GM03348 (cell line): ENCODE data around the gene S100A6.
"Not testable (repeated sequence)": the region's sequence is repeated elsewhere in the genome, so short reads cannot be mapped to it uniquely, and the experiment has no call there.

Source experiments
- DNase-seq: peaks from one replicate; pipeline ENCODE4 v3.0.0; 2012; ENCODE audit warnings: low spot score

Gene S100A6

DNA sequence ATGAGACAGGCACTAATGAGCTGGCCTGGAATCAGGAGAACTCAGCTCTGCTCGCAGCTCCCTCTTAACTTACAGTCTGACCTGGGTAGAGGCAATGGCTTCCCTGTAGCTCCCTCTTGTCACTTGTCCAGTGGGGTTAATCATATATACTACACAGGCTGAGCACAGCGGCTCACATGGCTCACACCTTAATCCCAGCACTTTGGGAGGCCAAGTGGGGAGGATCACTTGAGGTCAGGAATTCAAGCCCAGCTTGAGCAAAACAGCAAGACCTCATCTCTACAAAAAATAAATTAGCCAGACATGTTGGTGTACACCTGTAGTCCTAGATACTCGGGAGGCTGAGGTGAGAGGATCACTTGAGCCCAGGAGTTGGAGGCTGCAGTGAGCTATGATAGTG lies 4.2 kb downstream of the S100A6 start:
- DNase-seq = no peak

DNA sequence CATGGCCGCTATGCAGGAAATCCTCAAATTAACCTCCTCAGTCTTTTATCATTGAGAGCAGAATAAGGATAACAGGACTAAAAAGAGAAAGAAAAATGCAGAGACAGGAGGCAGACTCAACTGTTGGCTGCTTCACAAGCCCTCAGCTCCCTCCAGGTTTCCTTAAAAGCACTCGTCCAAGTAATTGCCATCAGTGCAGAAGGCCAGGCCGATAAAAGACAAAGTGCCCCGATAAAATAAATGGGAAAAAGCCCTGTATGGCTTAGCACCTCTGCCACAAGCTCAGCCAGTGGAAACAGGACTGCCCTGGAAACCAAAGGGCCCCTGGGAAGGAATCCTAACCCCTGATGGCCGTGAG lies 8.1 kb downstream of the S100A6 start:
- no peak for DNase-seq

DNA sequence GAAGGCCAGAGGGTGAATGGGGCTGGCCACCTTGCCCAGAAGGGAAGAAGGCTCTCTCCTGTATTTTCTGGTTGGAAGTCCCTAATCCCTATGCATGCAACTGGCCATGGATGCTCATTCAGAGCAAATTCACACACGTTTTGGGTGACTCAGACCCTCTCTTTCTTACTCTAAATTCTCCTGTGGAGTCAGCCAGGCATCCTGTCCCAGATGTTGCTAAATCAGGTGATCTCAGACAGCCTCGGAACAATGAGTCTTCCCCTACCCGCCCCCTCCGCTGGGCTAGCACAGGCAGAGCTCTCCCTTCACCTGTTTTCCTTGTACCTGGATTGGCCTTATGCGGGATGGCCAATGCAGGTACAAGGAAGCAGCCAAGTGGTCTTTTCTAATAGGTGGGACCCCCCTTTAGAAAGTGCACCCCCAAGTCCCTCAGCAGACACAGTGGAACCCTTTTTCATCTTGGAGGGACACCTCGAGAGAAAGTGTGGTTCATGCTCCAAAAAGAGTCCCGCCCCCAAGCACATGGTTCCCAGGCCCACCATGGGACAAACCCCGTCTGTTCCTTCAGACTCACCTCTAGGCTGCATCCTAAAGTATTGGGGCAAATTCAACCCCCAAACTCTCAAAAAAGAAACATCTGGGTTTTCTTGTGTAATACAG lies 8.6 kb downstream of the S100A6 start:
- DNase-seq = no peak

DNA sequence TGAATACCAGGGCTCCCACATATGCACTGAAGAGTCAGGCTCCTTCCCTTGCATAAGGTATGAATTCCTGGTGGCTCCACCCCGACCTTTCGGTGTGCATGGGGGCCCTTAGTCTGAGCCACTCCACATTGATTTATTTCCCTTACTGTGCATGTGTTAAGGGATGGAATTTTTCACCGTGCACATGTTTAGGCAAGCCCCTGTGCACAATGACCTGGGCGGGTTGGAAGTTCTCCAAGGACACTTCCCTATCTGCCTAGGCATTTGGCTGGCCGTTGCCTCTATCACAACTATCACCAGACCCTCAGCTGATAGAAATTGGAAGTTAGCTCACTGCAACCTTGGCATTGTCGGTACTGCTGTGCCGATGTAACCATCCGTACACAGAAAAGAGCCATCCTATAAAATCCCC lies 9.7 kb downstream of the S100A6 start:
- no peak for DNase-seq

DNA sequence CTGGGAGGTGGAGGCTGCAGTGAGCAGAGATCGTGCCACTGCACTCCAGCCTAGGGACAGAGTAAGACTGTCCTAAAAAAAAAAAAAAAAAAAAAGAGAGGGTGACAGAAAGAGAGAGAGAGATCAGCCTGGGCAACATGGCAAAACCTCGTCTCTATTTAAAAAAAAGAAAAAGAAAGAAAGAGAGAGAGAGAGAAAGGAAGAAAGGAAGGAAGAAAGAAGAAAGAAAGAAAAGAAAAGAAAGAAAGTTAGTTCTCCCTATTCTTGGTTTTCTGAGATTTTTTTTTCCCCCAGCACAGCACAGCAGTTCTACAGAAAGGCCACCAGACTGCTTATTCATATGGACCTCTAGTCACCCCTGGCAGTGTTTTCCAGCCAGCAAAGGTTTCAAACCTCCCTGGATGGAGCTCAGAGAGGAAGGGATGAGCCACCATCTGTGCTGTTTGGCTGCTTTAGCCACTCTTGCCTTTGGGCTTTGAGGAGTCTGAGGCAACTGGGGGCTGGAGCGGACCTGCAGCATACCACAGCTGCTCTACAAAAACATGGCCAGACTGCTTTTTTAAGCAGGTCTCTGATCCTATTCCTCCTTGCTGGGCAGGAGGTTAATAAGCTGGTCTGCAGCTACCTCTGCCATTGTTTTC lies 10.6 kb downstream of the S100A6 start:
- DNase-seq = peak; percentile 41

DNA sequence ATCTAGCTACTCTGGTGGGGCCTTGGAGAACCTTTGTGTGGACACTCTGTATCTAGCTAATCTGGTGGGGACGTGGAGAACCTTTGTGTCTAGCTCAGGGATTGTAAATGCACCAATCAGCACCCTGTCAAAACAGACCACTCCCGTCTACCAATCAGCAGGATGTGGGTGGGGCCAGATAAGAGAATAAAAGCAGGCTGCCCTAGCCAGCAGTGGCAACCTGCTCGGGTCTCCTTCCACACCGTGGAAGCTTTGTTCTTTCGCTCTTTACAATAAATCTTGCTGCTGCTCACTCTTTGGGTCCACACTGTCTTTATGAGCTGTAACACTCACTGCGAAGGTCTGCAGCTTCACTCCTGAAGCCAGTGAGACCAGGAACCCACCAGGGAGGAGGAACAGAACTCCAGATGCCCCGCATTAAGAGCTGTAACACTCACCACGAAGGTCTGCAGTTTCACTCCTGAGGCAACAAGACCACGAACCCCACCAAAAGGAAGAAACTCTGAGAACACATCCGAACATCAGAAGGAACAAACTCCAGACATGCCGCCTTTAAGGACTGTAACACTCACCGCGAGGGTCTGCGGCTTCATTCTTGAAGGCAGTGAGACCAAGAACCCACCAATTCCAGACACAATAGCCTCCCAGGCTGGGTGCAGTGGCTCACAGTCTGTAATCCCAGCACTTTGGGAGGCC lies 13.3 kb downstream of the S100A6 start:
- not testable (repeated sequence) for DNase-seq

DNA sequence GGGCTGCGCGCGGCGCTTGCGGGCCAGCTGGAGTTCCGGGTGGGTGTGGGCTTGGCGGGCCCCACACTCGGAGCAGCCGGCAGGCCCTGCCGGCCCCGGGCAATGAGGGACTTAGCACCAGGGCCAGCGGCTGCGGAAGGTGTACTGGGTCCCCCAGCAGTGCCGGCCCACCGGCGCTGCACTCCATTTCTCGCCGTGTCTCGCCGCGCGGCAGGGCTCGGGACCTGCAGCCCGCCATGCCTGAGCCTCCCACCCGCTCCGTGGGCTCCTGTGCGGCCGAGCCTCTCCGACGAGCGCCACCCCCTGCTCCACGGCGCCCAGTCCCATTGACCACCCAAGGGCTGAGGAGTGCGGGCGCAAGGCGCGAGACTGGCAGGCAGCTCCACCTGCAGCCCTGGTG lies 14.0 kb downstream of the S100A6 start:
- not testable (repeated sequence) for DNase-seq

DNA sequence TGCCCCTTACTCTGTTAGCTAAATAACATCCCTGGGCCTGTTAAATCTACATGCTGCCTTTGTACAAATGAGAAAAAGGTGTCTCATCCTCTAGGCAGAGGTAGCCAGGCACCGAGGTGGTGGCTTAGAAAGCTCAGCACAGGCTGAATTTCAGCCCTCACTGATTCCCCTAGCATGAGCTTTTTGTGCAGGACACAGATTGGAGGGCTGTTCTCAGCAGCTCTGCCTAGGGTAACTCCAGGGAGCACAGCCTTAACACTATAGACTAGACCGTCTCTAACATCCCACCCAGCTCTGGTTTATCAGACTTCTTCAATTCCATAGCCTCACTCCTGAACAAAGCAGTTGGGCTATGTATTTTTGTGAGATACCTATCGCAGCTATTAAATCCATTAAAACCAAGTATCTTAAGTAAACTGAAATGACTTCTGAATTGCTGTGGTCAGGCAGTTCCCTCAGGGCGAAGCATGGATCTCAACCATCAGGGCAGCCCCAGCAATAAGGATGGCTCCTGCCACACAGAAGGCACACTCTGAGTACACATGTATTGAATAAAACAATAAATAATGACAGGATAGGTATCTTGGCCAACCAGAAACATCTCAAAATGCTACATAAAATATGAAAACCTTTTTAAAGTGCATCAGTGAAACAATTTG lies 14.8 kb downstream of the S100A6 start:
- no peak for DNase-seq

DNA sequence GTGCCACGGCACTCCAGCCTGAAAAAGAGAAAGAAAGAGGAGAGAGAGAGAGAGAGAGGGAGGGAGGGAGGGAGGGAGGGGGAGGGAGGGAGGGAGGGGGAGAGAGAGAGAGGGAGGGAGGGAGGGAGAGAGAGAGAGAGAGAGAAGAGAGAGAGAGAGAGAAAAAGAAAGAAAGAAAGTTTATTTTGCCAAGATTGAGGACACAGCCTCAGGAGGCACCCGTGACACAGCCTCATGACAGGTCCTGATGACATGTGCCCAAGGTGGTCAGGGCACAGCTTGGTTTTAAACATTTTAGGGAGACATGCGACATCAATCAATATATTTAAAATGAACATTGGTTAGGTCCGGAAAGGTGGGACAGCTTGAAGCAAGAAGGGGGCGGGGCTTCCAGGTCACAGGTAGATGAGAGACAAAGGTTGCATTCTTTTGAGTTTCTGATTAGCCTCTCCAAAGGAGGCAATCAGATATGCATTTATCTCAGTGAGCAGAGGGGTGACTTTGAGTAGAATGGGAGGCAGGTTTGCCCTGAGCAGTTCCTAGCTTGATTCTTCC lies 15.6 kb downstream of the S100A6 start:
- DNase-seq = not testable (repeated sequence)

DNA sequence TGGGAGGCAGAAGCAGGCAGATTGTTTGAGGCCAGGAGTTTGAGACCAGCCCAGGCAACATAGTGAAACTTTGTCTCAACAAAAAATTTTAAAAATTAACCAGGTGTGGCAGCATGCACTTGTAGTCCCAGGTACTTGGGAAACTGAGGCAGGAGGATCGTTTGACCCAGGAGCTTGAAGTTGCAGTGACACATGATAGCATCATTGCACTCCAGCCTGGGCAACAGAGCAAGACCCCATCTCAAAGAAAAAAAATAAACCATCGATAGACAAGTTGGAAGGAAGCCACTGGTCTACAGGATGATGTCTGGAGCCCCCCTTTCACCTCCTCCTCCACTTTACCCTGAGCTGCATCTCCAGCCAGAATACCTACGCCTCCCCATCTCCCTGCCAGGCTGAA lies 16.5 kb downstream of the S100A6 start:
- no peak for DNase-seq

DNA sequence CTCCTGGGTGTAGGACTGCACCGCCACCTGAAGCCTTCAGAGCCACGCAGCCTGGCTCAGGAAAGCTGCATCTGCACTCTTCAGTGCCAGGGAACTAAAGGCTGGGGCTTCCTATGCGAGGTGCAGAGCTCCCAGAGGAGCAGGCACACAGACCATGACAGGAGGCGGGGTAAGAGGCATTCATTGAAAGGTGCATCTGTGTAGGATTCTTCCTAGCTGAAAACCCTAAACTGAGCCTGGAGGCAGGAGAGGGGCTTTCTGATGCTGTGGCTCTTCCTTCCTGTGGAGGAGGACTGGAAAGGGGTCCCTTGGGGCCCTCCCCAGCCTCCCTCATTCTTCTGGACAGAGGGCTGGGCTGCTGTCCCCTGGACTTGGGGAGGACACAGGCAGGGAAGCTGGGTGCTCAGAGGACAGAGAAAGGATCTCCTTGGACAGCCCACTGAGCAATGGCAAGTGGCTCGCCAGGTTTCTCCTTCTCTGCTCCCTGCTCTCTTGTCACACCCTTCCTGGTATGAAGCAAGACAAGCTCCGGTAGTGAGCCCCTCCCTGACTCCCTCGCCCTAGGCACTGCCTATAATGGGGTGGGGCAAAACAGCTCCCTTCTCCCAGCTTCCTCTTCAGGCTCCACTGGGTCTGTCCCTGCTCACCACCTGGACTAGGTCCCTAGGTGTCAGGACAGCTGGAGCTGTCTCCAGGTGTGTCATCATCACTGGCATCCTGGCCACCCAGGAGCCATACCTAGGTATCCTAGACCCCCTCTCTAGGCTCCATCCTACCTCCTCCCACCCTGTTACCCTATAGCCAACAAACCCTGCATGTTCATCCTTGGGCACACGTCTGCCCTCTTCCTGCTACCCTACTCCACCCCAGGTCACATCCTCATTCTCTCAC lies 20.0 kb downstream of the S100A6 start:
- DNase-seq = no peak

DNA sequence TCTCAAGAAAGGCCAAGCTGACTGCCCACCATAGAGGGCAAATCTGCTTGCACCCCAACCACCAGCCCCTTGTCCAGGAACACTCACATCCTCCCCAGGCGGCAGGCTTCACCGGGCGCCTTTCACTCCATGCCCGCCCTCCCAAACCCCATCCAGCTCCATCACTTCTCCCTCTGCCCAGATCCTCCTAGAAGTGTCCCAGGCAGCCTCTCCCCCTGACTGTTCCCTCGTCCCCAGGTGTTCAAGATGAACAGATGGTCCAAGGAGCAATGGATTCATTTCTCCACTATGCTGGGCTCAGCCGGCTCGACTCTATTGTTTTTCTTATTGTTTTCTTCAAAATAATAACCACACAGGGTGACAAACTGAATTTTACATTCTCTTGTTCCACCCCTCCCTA lies 22.1 kb downstream of the S100A6 start:
- no peak for DNase-seq

DNA sequence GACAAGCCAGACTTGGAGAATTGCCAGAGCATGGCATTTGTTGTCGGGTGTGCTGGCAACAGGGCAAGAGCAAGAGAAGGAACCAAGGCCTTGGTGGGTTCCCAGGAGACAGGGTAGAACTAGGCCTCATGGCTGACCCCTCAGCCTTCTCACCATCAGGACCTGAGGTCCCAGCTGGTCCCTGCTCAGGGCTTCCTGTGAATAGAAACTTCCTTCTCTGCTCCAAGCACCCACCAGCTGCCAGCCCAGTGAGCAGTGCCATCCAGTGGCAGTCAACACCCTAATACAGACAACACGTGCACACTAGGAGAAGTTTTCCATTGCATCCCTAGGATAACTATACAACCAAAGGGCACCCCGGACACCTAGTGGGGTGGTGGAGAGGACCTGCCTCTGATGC lies 22.8 kb downstream of the S100A6 start:
- DNase-seq = no peak

DNA sequence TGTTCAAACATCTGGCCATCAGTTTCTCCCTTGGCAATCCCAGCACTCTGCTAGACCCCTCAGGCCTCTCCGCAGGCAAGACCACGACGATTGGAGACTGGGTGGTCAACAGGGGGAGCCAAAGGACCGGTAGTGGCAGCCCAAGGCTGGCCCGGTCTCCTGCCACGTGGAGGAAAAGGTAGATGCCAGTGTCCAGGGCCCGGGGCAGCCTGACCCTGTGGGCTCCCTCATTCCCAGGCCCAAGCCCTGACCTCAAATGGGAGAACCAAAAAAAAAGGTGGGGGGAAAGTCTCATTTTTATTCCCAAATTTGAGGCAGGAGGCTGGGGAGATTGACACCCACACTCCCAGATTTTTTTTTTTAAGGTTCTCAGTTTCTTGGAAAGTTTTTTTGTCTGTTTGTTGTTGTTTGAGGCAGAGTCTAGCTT lies 24.8 kb downstream of the S100A6 start:
- peak; percentile 92 for DNase-seq

DNA sequence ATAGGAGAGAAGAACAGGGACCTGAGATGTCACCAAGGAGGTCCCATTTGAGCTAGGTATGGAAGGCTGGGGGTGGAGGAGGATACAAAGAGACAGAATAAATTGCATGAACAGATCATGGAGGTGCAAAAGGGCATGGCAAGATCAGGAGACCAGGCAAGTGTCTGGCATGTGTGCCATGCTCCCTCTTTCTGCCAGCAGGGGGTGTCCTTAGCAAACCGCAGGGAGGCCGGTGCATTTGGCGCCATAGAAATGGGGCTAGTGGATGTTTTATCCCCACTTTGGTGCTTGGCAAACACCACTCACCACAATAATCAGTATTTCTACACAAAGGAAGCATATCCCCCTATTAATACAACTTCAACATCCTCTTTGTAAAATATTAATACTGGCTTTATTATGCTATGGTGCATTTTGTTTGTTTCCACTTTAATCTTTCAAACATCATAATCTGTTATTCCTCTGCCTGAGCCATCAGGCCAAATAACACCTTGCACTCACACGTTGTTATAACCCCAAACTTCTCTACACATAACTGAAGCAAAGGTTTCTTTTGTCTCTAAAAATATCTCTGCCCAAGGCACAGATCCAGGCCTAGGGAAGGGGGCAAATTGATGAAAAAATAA lies 25.9 kb downstream of the S100A6 start:
- DNase-seq = peak; percentile 58

DNA sequence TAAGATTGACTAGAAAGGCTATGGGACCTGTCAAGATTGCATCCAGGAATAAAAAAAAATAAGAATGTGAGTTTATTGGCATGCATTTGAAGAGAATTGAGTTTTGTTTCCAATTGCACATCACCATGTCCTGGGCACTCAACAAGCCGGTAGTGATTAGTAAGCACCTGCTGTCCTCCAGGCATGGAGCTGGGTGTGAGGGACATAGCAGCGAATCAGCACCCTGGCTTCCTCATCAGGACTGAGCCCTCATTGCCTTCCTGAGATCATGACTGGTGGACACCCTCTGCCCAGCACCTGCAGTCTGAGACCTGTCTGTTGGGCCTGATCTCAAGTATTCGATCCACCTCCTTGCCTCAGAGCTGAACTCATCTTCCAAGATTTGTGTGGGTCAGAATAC lies 26.8 kb downstream of the S100A6 start:
- DNase-seq = no peak

DNA sequence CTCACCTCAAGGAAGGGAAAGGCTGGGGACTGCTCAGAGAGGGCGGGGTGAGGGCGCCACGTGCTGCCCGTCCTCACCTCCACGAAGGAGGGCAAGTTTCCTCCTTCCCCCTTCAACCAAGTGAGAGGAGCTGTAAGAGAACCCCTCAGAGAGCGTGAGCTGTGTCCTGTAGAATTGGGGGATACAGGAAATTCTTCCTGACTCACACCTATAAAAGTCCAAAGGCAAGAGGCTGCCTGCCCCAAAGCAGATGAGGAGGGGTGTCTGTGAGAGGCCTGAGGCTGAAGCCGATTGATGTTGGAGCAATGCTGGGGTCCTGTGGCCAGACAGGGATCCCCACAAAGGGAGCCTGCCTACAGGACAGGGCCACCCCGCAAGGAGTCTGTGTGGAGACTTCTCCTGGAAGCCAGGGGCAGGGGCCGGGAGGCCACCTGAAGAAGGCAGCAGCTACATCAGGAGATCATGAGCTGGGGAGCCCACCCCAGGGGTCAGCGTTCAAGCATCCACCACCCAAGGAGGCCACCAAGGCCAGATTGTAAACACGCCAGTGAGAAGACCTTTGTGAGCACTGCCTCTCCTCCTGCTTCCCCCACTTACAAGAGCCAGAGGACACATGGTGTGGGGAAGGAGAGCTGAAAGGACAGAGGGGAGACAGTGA lies 27.7 kb downstream of the S100A6 start:
- DNase-seq = no peak

DNA sequence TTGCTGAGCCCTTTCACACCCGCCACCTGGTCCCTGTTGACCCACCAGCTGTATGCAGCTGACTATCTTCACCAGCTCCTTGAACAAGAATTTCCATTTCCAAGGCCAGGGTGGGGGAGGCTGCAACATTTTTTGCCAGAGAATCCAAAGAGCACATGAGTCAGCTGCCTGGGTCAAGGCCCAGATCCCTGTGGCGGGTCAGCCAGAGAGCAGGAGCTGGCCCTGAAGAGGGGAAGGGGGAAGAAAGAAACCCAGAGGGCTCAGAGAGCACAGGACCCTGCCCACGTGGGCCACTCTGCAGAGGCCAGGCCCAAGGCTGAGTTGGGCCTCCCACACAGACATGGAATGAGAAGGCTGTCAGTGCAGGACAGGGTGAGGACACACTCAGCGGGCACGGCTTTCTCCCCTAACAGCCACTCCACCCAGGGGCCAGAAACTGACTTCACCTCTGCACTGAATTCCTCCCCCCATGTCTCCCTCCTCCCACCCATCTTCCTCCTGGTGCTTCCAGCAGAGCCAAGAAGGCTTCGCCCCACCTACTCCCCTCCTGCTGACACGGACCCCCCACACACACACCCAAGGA lies 28.9 kb downstream of the S100A6 start:
- DNase-seq = peak; percentile 89

DNA sequence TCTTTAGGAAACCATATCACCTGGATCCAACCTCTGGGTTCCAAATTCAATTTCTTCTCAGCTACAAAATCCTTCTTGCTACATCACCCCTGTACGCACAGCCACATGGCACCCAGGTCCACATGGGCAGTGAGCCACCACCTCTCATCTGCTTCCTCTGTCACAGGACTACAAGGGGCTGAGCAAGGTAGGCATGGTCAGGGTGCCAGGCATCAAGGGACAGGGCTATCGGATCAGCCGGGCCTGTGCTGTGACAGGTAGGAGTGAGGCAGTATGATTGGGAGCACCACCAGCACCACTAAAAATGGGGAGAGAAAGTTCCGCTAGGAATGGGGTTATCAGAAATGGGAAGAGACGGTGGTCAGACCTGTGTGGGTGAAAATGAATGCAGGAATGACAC lies 29.4 kb downstream of the S100A6 start:
- no peak for DNase-seq

DNA sequence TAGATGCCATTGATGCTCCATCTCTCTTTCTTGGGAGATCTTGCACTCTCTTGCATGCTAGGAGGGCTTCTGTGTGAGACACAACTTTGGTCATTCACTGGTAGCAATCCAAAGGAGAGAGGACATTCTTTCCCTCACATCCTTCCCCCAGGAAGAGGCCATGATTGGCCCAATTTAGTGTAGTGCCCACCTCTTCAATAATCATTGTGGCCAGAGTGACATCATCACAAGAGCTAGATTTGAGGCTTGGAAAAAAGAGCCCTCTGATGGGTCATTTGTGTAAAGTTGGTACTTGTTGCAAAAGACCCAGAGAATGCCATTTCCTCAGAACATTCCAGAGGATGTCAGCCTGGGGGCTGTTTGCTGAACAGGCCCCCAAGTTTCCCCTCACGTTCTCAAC lies 30.2 kb downstream of the S100A6 start:
- no peak for DNase-seq
